HG03457 (cell line): ENCODE data around the gene SUN1.
"Not testable (repeated sequence)": the region's sequence is repeated elsewhere in the genome, so short reads cannot be mapped to it uniquely, and the experiment has no call there.

Source experiments
- ATAC-seq: cut with Tn5 transposase; IDR thresholded peaks from one replicate; pipeline ENCODE4 v1.9.1; 2021; ENCODE audit warnings: moderate number of reproducible peaks; ENCODE audit not compliant: unreplicated experiment

The SUN1 gene

GRCh38 chr7:832167-832967, at the start of gene SUN1:
Gene SUN1, plus strand, starts transcription at chr7:832476. Its CDS starts 49 bp downstream, at chr7:832525.
- no peak for ATAC-seq

GRCh38 chr7:782718-783449, 49.4 kb upstream of the SUN1 start:
- no peak for ATAC-seq

GRCh38 chr7:783556-784490, 48.5 kb upstream of the SUN1 start:
- no peak for ATAC-seq

GRCh38 chr7:784971-785370, 47.3 kb upstream of the SUN1 start:
- ATAC-seq: no peak

GRCh38 chr7:785416-785815, 46.9 kb upstream of the SUN1 start:
- no peak for ATAC-seq

- ATAC-seq: no peak
These were observed 45.6 kb upstream of the SUN1 start for GRCh38 chr7:786472-787255.

- no peak for ATAC-seq
These were observed 44.7 kb upstream of the SUN1 start for GRCh38 chr7:787332-788240.

- ATAC-seq: no peak
These were observed 40.8 kb upstream of the SUN1 start for GRCh38 chr7:791519-791918.

- ATAC-seq: no peak
These were observed 38.1 kb upstream of the SUN1 start for GRCh38 chr7:794207-794606.

- no peak for ATAC-seq
These were observed 37.5 kb upstream of the SUN1 start for GRCh38 chr7:794671-795329.

GRCh38 chr7:796434-797169, 35.7 kb upstream of the SUN1 start:
- ATAC-seq: not testable (repeated sequence)

- ATAC-seq: no peak
These were observed 33.3 kb upstream of the SUN1 start for GRCh38 chr7:798921-799470.

- ATAC-seq: no peak
These were observed 31.6 kb upstream of the SUN1 start for GRCh38 chr7:800692-801091.

GRCh38 chr7:801351-801750, 30.9 kb upstream of the SUN1 start:
- ATAC-seq: not testable (repeated sequence)

GRCh38 chr7:801940-802381, 30.3 kb upstream of the SUN1 start:
- ATAC-seq: no peak

GRCh38 chr7:802500-803242, 29.6 kb upstream of the SUN1 start:
- no peak for ATAC-seq

- ATAC-seq: no peak
These were observed 29.0 kb upstream of the SUN1 start for GRCh38 chr7:803243-803635.
